ENCODE measurements around the gene CDC73.

- TF ChIP-seq, protein P1, sequence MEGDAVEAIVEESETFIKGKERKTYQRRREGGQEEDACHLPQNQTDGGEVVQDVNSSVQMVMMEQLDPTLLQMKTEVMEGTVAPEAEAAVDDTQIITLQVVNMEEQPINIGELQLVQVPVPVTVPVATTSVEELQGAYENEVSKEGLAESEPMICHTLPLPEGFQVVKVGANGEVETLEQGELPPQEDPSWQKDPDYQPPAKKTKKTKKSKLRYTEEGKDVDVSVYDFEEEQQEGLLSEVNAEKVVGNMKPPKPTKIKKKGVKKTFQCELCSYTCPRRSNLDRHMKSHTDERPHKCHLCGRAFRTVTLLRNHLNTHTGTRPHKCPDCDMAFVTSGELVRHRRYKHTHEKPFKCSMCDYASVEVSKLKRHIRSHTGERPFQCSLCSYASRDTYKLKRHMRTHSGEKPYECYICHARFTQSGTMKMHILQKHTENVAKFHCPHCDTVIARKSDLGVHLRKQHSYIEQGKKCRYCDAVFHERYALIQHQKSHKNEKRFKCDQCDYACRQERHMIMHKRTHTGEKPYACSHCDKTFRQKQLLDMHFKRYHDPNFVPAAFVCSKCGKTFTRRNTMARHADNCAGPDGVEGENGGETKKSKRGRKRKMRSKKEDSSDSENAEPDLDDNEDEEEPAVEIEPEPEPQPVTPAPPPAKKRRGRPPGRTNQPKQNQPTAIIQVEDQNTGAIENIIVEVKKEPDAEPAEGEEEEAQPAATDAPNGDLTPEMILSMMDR (conservative IDR thresholded peaks at IDR 0.05; ENCODE audit: low read depth, low read length), result no peak
- TF ChIP-seq EZH2 (IDR thresholded peaks at IDR 0.05; ENCODE audit: low read length, unreplicated experiment), result no peak
These were observed 1.9 kb downstream of the CDC73 start for GRCh38 chr1:193123751-193124150.

All from PC-3 (cell line).